GM23248 (cell line): ENCODE measurements around the gene GIGYF1. TPM values are rescaled to one million over a fixed set of nuclear protein-coding genes. Genes with fewer than 3 reads are reported as not detected.

Experiments
- DNase-seq: peaks from one replicate; pipeline ENCODE4 v3.0.0-alpha.2; 2015
- H2AFZ ChIP-seq: fragments of 200-600 bp; sonication (generic); 2 replicates; pipeline ENCODE4 v1.6.1; 2016; ENCODE audit warnings: antibody characterized with exemption
- H3F3A ChIP-seq: fragments of 200-600 bp; sonication (generic); 2 replicates; pipeline ENCODE4 v1.6.1; 2016; ENCODE audit warnings: mild to moderate bottlenecking, antibody characterized with exemption, mixed run types; ENCODE audit not compliant: insufficient read depth
- H3K27ac ChIP-seq: fragments of 200-600 bp; sonication (generic); 2 replicates; pipeline ENCODE4 v1.5.1; 2016; ENCODE audit warnings: mild to moderate bottlenecking
- H3K27me3 ChIP-seq: fragments of 200-600 bp; sonication (generic); replicated peaks from 2 replicates; pipeline ENCODE4 v1.6.1; 2016; ENCODE audit warnings: mild to moderate bottlenecking; ENCODE audit not compliant: insufficient read depth
- H3K36me3 ChIP-seq: fragments of 200-600 bp; sonication (generic); 2 replicates; pipeline ENCODE4 v1.6.1; 2016; ENCODE audit warnings: low read depth, mild to moderate bottlenecking
- H3K4me1 ChIP-seq: fragments of 200-600 bp; sonication (generic); 2 replicates; pipeline ENCODE4 v1.6.1; 2016; ENCODE audit warnings: mild to moderate bottlenecking; ENCODE audit not compliant: insufficient read depth
- H3K4me2 ChIP-seq: fragments of 200-600 bp; sonication (generic); one replicate; pipeline ENCODE4 v1.6.1; 2016; ENCODE audit warnings: mild to moderate bottlenecking; ENCODE audit not compliant: unreplicated experiment
- H3K4me3 ChIP-seq: fragments of 200-600 bp; sonication (generic); 2 replicates; pipeline ENCODE4 v1.5.1; 2016; ENCODE audit warnings: mild to moderate bottlenecking
- H3K79me2 ChIP-seq: fragments of 200-600 bp; sonication (generic); 2 replicates; pipeline ENCODE4 v1.6.1; 2016; ENCODE audit warnings: mild to moderate bottlenecking; ENCODE audit not compliant: insufficient read depth
- H3K9ac ChIP-seq: fragments of 200-600 bp; sonication (generic); 2 replicates; pipeline ENCODE4 v1.6.1; 2016; ENCODE audit warnings: mild to moderate bottlenecking
- H3K9me2 ChIP-seq: fragments of 200-600 bp; sonication (generic); 2 replicates; pipeline ENCODE4 v1.6.1; 2016; ENCODE audit warnings: mixed run types, mild to moderate bottlenecking, moderate library complexity; ENCODE audit not compliant: insufficient read depth
- H3K9me3 ChIP-seq: fragments of 200-600 bp; sonication (generic); one replicate; pipeline ENCODE4 v1.6.1; 2017; ENCODE audit warnings: low read depth
- H4K20me1 ChIP-seq: fragments of 200-600 bp; sonication (generic); 2 replicates; pipeline ENCODE4 v1.6.0; 2016; ENCODE audit not compliant: insufficient read depth
- EZH2 ChIP-seq: fragments of 200-600 bp; sonication (generic); IDR thresholded peaks from 2 replicates; pipeline ENCODE4 v1.6.1; 2018; ENCODE audit warnings: antibody characterized with exemption, mild to moderate bottlenecking; ENCODE audit not compliant: insufficient read depth, poor library complexity, severe bottlenecking
- EZH2phosphoT487 ChIP-seq: fragments of 200-600 bp; sonication (generic); IDR thresholded peaks from 2 replicates; pipeline ENCODE4 v1.6.1; 2018; ENCODE audit warnings: antibody characterized with exemption, moderate library complexity, mild to moderate bottlenecking, low read depth; ENCODE audit not compliant: insufficient read depth
- whole genome bisulfite sequencing, 2 experiments: methylation state at CpG; one replicate each; pipeline ENCODE4 v1.1.6; 2015 to 2017; ENCODE audit warnings: low lambda C conversion rate in 2 of 2, low coverage in 1 of 2; ENCODE audit errors: missing lambda C conversion rate in 2 of 2; 5-methylcytosine and 5-hydroxymethylcytosine counted together
- in situ Hi-C: fragments of 300-500 bp; cut with MboI; formaldehyde crosslinking; loops from 2 replicates; pipeline ENCODE4 v1.15.0; 2020
- polyA plus RNA-seq: library from polyadenylated mRNA; unstranded; fragments of >200 nt; fragmentation: Nextera tagmentation; extraction: Ambion mirVana; gene quantifications from 2 replicates; pipeline ENCODE4 v1.2.1, GENCODE V29; 2016
- total RNA-seq: library from RNA; depleted of rRNA; stranded (reverse); fragments of >200 nt; shearing (Covaris generic); gene quantifications from 2 replicates; pipeline ENCODE4 v1.2.3, GENCODE V29; 2014

The GIGYF1 gene
- total and polyA plus RNA-seq, 2 experiments from 2014 or later: 7.4 to 15.6 TPM

- no peak for TF ChIP-seq EZH2phosphoT487
- TF ChIP-seq EZH2: no peak
- DNase-seq: peak; percentile 63
- no peaks in the 10 kb centered on the region for H3K9me3 ChIP-seq
- H3K4me3 ChIP-seq: no peak within 1 kb of the TSS
- peaks cover 16% of the 10 kb centered on the region for H3K27me3 ChIP-seq
- H3K9ac ChIP-seq: no peak within 1 kb of the TSS
- in situ Hi-C loops: no loop called here
- H3K79me2 ChIP-seq: no peaks in the 10 kb centered on the region
- no peaks in the 10 kb centered on the region for H3K4me1 ChIP-seq
- WGBS, 2 experiments: 13 to 15% methylated on average over 32 to 42 of the region's 63 CpGs
- H3K9me2 ChIP-seq: no peaks in the 10 kb centered on the region
- no peaks in the 10 kb centered on the region for H3F3A ChIP-seq
- no peak within 1 kb of the TSS for H3K27ac ChIP-seq
- no peaks in the 10 kb centered on the region for H3K36me3 ChIP-seq
- no peak within 1 kb of the TSS for H2AFZ ChIP-seq
- H3K4me2 ChIP-seq: no peak within 1 kb of the TSS
- H4K20me1 ChIP-seq: no peaks in the 10 kb centered on the region
Measured at GRCh38 chr7:100655908-100656674, 38.0 kb downstream of the GIGYF1 start, which contains the start of gene ACTL6B. Gene ACTL6B (minus strand): TSS chr7:100656448. CDS start chr7:100656354, 94 bp downstream.

GRCh38 chr7:100654908-100655831, 38.9 kb downstream of the GIGYF1 start:
- Histone ChIP-seq H3F3A (no peaks in the 10 kb centered on the region), H3K36me3 (no peaks in the 10 kb centered on the region), H3K27ac (no peak overlapping the region), H2AFZ (no peak overlapping the region), H3K9me3 (no peaks in the 10 kb centered on the region), H3K4me3 (no peak overlapping the region), H3K9me2 (no peaks in the 10 kb centered on the region), H3K9ac (no peak overlapping the region), H4K20me1 (no peaks in the 10 kb centered on the region), H3K27me3 (peaks cover 19% of the 10 kb centered on the region), H3K79me2 (no peaks in the 10 kb centered on the region), H3K4me2 (no peak overlapping the region), H3K4me1 (no peaks in the 10 kb centered on the region)
- DNase-seq: no peak
- WGBS, 2 experiments: 32 to 36% methylated on average over 22 to 23 of the region's 25 CpGs
- in situ Hi-C loops: no loop called here
- no peak for TF ChIP-seq EZH2
- TF ChIP-seq EZH2phosphoT487: no peak

- WGBS, 2 experiments: 47 to 48% methylated on average over 14 to 15 of the region's 15 CpGs
- TF ChIP-seq EZH2 (no peak), EZH2phosphoT487 (no peak)
- Histone ChIP-seq H3K9me2 (no peaks in the 10 kb centered on the region), H3K36me3 (no peaks in the 10 kb centered on the region), H3F3A (no peaks in the 10 kb centered on the region), H3K9me3 (no peaks in the 10 kb centered on the region), H3K4me2 (no peak overlapping the region), H3K79me2 (no peaks in the 10 kb centered on the region), H2AFZ (no peak overlapping the region), H3K9ac (no peak overlapping the region), H4K20me1 (no peaks in the 10 kb centered on the region), H3K4me1 (no peaks in the 10 kb centered on the region), H3K4me3 (no peak overlapping the region), H3K27ac (no peak overlapping the region), H3K27me3 (peaks cover 9% of the 10 kb centered on the region; the same call in 1 of the 2 replicates)
- DNase-seq: peak; percentile 20
- in situ Hi-C loops: no loop called here
Measured at GRCh38 chr7:100649826-100650565, 44.1 kb downstream of the GIGYF1 start.

- no peak for DNase-seq
- no peak overlapping the region for H3K4me3 ChIP-seq
- 35 to 61% methylated on average over 5 to 11 of the region's 11 CpGs for WGBS, 2 experiments
Measured at GRCh38 chr7:100642534-100642907, 51.5 kb downstream of the GIGYF1 start.

More at GRCh38 chr7:100642534-100642907, 51.5 kb downstream of the GIGYF1 start:
- no peaks in the 10 kb centered on the region for H4K20me1 ChIP-seq
- no peak overlapping the region for H2AFZ ChIP-seq
- H3K4me1 ChIP-seq: no peaks in the 10 kb centered on the region
- no peaks in the 10 kb centered on the region for H3K36me3 ChIP-seq
- no peaks in the 10 kb centered on the region for H3F3A ChIP-seq
- no peak overlapping the region for H3K4me2 ChIP-seq
- H3K79me2 ChIP-seq: no peaks in the 10 kb centered on the region
- TF ChIP-seq EZH2 (no peak), EZH2phosphoT487 (no peak)
- H3K9me2 ChIP-seq: no peaks in the 10 kb centered on the region
- H3K9ac ChIP-seq: no peak overlapping the region
- no peak overlapping the region for H3K27ac ChIP-seq
- no peaks in the 10 kb centered on the region for H3K9me3 ChIP-seq
- in situ Hi-C loops: no loop called here
- H3K27me3 ChIP-seq: no peaks in the 10 kb centered on the region; the same call in 1 of the 2 replicates
